NCI-H2081 treated with DMSO at 0.1 percent for 48 hours (cell line): ENCODE data around the gene RAP2C.
A peak's percentile ranks its signal among the peaks of the same experiment; 100 is the strongest.
"Not testable (repeated sequence)": the region's sequence is repeated elsewhere in the genome, so short reads cannot be mapped to it uniquely, and the experiment has no call there.

Source experiments
- DNase-seq: peaks from one replicate; lab custom pipeline; 2025; lab: John Stamatoyannopoulos, UW

The RAP2C gene

DNA sequence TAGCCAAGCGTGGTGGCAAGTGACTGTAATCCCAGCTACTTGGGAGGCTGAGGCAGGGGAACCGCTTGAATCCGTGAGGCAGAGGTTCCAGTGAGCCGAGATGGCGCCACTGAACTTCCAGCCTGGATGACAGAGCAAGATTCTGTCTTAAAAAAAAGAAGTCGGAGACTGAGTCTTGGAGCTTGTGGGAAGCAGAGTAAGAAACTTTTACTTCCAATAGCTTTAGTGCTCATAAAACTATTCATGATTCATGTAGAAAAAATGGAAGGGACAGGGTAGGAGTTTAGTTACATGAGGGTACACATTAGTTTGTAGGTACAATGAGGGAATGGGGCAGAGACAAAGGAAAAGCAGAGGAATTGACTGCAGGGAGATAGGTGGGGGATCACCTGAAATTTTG, 19.3 kb downstream of the RAP2C start:
- no peak for DNase-seq

DNA sequence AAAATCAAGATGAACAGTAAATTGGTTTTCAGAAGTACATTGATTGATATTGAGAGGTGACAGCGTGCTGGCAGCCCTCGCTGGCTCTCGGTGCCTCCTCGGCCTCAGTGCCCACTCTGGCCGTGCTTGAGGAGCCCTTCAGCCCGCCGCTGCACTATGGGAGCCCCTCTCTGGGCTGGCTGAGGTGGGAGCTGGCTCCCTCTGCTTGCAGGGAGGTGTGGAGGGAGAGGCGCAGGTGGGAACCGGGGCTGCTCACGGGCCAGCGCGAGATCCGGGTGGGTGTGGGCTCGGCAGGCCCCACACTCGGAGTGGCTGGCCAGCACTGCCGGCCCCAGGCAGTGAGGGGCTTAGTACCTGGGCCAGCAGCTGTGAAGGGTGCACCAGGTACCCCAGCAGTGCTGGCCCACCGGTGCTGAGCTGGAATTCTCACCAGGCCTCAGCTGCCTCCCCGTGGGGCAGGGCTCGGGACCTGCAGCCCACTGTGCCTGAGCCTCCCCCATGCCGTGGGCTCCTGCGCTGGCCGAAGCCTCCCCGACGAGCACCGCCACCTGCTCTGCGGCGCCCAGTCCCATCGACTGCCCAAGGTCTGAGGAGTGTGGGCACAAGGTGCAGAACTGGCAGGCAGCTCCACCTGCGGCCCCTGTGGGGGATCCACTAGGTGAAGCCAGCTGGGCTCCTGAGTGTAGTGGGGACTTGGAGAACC, 25.2 kb downstream of the RAP2C start:
- DNase-seq = no peak

DNA sequence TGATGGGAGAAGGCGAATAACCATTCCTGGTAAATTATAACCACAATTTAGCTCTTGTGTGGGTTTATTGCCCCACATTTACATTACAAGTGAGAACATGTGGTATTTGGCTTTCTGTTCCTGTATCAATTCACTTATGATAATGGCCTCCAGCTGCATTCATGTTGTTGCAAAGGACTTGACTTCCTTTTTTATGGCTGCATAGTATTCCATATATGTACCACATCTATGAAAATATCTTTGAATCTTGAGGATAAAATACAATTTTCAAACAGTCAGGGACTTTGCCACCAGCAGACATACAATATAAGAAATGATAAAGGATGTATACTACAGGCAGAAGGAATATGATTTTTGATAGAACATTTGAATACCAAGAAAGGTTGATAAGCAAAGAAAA, 27.3 kb downstream of the RAP2C start:
- no peak for DNase-seq

DNA sequence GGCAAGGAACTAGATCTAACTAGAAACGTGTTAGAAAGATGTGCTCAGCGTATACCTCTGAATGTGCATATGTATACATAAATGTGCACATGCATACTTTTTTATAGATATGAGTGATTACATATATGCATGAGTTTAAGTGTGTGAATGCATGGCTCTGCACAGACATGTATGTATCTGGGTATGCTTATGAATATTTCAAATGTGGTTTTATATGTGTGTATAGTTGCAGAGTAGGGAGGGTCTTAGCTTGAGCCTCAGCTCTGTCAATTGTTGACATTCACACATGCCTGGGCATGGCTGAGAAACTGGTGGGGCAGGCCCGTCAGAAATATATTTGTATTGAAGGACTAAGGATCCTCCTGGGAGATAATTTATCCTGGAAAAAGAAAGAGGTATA, 31.1 kb downstream of the RAP2C start:
- no peak for DNase-seq

DNA sequence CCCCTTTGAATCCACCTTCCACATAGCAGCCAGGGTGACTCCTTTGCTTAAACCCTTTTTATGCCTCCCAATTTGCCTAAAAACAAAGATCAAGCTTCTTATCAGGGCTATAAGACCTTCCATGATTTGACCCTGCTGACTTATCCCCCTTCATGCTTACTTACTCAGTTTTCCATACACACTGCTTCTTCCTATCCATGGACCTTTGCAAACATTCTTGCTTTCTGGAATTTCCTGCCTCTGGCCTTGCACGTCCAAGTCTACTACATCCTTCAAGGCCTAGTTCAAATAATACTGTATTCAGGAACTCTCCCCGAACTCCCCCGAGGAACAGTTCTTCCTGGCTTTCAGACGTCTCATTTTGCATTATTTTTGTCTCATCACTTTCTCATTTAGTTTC, 31.8 kb downstream of the RAP2C start:
- DNase-seq = no peak

DNA sequence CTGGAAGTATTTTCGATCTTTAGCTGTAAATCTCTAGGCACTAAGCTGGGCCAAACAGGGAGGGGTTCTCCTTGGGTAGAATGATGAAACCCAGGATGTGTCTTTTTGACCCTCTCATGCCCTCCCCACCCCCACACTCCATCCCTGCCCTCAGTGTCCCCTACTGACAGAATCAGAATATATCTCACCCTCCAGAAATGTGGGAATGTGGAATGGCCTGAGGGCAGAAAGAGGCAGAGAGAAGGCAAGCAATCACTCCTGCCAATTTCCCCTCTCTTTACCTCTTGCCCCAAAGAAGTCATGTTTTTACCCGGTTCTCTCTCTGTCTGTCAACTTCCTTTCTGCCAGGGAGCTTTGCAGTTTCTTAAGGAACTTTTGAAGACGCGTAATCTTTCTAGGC, 34.4 kb downstream of the RAP2C start:
- no peak for DNase-seq

DNA sequence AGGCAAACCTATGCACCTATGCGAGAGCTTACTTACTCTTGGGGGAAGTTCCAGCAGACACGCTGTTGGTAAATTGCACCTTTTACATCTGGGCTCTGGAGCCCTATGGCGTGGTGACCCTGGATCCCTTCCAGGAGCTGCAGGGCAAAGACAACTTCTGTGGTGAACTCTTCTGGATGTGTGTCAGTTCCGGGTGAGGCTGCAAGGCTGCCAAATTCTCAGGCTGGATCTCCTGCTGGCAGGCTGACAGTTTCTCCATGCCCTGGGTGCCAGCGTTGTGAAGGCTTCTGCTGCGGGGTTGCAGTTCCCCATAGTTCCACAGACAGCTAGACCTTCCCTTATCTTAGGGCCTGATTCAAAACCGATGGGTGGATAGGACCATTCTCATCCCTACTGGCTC, 37.9 kb downstream of the RAP2C start:
- DNase-seq = no peak

DNA sequence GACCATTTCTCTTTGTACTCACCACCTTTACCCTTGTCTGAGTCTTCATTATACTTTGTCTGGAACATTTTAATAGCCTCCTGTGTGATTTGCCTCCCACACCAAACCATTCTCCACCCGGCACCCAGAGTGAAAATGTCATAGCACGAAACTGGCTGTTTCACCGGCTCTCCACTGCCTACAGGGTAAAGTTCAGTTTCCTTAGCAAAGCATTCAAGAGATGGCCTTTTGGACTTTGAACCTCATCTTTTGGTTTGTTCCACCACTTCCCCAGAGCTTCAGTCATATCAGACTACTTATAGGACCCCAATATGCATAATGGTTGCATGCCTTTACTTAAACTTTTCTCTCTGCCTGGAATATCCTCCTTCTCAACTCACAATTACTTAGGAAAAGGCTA, 38.3 kb downstream of the RAP2C start:
- DNase-seq = no peak

DNA sequence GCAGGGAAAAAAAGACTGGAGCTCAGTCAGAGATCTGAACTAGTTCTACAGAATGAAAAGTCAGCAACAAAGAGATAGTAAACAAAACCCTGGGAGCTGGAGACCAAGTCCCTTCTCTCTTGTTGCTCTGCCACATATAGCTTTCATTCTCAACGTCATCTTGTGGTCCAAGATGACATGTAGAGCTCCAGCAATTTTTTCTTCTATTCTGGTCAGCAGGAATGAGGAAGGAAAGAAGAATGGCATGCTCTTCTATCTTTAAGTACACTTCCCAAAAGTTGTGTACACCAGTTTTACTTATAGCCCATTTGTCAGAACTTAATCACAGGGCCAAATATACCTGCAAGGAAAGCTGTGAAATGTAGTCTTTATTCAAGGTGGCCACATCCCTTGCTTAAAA, 45.6 kb downstream of the RAP2C start:
- DNase-seq = no peak

DNA sequence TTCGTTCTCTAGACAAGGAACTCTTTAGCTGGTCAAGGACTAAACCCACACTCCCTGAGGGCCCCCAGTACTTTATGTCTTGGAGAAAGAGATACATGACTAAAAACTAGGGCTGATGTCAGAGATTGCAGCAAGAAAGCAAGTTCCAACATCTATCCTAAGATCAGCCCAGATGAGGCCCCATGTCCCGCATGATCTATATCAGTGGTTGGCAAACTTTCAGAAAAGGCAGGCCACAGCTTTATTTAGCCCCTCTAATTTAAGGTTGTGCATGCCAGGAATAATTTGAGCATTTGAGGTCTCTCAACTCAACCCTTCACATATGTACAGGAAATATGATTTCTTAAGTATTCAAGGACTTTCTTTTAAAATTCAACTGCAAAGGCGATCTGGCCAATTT, 47.4 kb downstream of the RAP2C start:
- no peak for DNase-seq

DNA sequence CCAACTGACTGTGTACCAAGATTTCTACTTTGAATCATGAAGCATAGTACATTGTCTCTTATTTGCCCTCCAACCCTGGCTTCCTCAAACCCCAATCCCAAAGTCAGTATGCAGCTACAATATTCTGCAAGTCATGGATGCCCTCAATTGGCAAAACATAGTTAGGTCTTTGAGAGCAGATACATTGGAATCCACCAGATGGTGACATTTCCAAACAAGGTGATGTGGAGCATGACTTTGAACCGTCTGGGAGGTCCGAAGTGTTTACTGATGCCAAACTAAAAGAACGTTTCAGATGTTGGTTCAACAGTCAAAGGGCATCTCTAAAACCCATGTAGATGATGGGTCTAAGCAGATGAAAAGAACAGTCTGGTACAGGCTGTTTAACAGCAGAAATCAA, 47.8 kb downstream of the RAP2C start:
- no peak for DNase-seq

DNA sequence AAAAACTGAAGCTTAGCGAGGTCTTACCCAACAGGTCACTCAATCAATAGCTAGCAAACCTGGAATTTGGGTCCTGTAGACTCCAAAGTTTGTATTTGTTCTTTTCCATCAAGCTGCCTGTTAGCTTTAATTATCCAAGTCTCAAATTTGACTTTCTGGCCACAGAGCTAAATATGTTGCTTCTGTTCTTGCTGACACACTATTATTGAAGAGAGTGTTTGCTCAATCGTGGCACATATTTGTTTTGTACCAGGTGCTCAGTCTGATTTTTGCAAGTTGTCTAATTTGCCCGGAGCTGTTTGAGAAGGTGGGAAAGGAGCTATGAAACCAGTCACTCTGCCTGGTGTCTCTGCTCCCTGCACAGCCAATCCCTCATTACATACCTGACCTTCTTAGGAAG, 49.7 kb downstream of the RAP2C start:
- peak; percentile 4 for DNase-seq

DNA sequence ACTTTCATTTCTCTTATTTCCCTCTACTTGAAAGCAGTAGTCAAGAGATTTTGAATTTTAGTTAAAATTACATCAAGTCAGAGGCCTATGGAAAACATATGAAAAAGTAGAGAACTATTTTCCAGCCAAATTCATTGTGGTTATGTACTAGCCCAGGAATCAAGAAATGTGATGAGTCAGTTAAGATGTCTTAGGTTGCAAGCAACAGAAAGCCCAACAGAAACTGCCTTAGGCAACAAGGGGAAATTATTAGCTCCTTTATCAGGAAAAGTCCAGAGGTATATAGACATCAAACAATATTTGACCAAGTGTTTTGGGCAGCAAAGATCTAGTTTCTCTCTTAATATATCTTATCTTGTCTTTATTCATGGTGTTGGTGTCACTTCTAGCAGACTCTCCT, 53.6 kb downstream of the RAP2C start:
- DNase-seq = no peak

DNA sequence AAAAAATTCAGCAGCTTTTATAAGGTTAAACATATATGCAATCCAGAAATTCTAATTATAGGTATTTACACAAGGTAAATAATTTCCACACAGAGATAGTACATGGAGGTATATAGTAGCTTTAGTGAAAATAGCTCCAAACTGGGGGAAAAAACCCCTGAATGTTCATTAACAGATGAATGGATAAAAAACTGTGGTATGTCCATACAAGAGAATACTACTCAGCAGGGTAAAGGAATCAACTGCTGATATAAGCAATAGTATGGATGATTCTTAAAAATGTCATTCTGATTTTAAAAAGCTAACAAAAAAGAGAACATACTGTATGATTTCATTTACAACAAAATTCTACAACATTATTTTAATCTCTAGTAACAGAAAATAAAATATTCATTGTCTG, 54.2 kb downstream of the RAP2C start:
- no peak for DNase-seq

DNA sequence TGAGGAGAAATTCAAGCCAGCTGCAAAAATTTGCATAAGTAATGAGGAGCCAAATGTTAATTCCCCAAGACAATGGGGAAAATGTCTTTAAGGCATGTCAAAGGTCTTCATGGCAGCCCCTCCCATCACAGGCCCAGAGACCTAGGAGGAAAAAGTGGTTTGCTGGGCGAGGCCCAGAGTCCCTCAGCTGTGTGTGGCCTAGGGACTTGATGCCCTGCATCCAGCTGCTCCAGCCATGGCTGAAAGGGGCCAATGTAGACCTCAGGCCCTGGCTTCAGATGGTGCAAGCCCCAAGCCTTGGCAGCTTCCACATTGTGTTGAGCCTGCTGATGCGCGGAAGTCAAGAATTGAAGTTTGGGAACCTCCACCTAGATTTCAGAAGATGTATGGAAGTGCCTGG, 56.2 kb downstream of the RAP2C start:
- not testable (repeated sequence) for DNase-seq

DNA sequence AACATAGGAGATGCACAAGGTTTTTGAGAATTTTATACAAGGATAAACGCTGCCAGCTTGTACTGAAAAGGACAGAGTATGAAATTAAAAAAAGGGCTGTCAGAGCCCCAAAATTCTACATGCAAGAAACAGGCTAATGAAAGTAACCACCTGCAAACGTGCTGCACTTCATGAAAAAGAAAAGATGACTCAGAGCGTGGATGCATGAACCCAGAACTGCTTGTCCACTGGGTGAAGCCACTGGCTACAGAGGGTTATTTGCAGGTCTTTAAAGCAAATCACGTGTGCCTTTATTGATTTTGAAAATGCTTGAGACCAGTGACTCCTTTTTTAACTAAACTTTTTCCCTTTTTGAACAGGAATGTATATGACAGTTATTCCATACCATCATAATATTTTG, 66.1 kb downstream of the RAP2C start:
- no peak for DNase-seq
